ENCODE measurements around the gene SSBP4.

- no peak for TF ChIP-seq CTCF (IDR thresholded peaks at IDR 0.05)
- TF ChIP-seq ZFX (IDR thresholded peaks at IDR 0.05; ENCODE audit: borderline replicate concordance): no peak
Observed at GRCh38 chr19:18440936-18441803, 22.0 kb downstream of the SSBP4 start.
